Activated CD4-positive, alpha-beta T cell treated with anti-CD3 and anti-CD28 coated beads, Interleukin-2, amount 50 U/mL, for 24 hours (primary cell): Measurements from ENCODE around the gene FCHSD1.
"Not testable (repeated sequence)": the region's sequence is repeated elsewhere in the genome, so short reads cannot be mapped to it uniquely, and the experiment has no call there.

Experiments
- DNase-seq, 2 donors: peaks; one replicate each; pipeline ENCODE4 v3.0.0-alpha.2; 2020; ENCODE audit warnings: low read depth in 1 of 2, low spot score in 1 of 2

The FCHSD1 gene

GRCh38 chr5:141618030-141618803, 33.0 kb downstream of the FCHSD1 start:
- peak; percentile 28 to 61 for DNase-seq

GRCh38 chr5:141617682-141618029, 33.6 kb downstream of the FCHSD1 start:
- DNase-seq = no peak

- no peak for DNase-seq
Measured at GRCh38 chr5:141617128-141617527, 34.1 kb downstream of the FCHSD1 start.

- DNase-seq = no peak
Measured at GRCh38 chr5:141615991-141616720, 35.1 kb downstream of the FCHSD1 start.

- DNase-seq = no peak
Measured at GRCh38 chr5:141613344-141613743, 37.9 kb downstream of the FCHSD1 start.

GRCh38 chr5:141611289-141611688, 39.9 kb downstream of the FCHSD1 start:
- DNase-seq = no peak

GRCh38 chr5:141609921-141610320, 41.3 kb downstream of the FCHSD1 start:
- not testable (repeated sequence) for DNase-seq

- DNase-seq = no peak
Measured at GRCh38 chr5:141609044-141609443, 42.2 kb downstream of the FCHSD1 start.

GRCh38 chr5:141608557-141608956, 42.7 kb downstream of the FCHSD1 start:
- no peak for DNase-seq

GRCh38 chr5:141608046-141608445, 43.2 kb downstream of the FCHSD1 start:
- DNase-seq = no peak

- DNase-seq = peak in 1 of 2 donors; percentile 75
Measured at GRCh38 chr5:141605523-141606277, 45.5 kb downstream of the FCHSD1 start.

GRCh38 chr5:141603923-141604717, 47.1 kb downstream of the FCHSD1 start:
- no peak for DNase-seq

- no peak for DNase-seq
Measured at GRCh38 chr5:141602606-141603005, 48.6 kb downstream of the FCHSD1 start.

- no peak for DNase-seq
Measured at GRCh38 chr5:141598391-141599345, 52.5 kb downstream of the FCHSD1 start.

- no peak for DNase-seq
Measured at GRCh38 chr5:141597814-141598213, 53.4 kb downstream of the FCHSD1 start.

GRCh38 chr5:141597394-141597793, 53.8 kb downstream of the FCHSD1 start:
- DNase-seq = no peak

GRCh38 chr5:141596867-141597266, 54.4 kb downstream of the FCHSD1 start:
- no peak for DNase-seq

- no peak for DNase-seq
Measured at GRCh38 chr5:141590127-141590526, 61.1 kb downstream of the FCHSD1 start.
